DMS153 treated with DMSO at 0.1 percent for 48 hours (cell line): ENCODE results near the gene CCDC73.
"Not testable (repeated sequence)": the region's sequence is repeated elsewhere in the genome, so short reads cannot be mapped to it uniquely, and the experiment has no call there.

ENCODE experiments used
- DNase-seq: peaks from one replicate; lab custom pipeline; 2025; ENCODE audit not compliant: unreplicated experiment; lab: John Stamatoyannopoulos, UW

Gene CCDC73

DNA sequence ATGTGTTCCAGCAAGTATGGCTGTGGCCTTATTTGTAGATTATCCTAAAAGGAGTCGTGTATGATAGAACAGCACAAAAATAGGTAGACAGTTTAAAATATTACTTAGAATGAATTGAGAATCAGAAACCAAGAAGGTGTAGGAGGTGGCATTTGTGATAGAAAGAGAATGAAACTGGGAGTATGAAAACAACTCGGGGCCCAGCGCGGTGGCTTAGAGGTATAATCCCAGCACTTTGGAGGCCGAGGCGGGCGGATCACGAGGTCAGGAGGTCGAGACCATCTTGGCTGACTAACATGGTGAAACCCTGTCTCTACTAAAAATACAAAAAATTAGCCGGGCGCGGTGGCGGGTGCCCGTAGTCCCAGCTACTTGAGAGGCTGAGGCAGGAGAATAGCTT is 198.3 kb downstream of the CCDC73 start:
- DNase-seq, result not testable (repeated sequence)

DNA sequence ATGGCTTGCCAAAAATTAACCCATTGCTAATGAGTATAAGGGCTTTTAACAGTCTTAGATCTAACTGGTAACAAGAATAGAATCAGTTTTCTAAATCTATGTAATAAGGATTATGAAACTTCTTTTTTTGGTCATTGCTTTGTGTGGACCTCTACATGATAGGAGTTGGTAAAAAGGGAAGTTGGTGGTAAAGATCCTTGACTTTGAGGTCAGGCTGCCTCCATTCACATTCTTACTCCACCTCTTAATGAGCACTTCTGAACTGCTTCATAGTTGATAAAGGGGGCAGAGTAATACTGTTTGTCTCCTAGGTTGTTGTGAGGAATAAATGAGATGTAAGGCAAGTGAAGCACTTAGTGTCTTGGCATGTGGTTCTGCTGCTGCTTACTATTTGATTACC is 200.2 kb downstream of the CCDC73 start:
- no peak for DNase-seq

DNA sequence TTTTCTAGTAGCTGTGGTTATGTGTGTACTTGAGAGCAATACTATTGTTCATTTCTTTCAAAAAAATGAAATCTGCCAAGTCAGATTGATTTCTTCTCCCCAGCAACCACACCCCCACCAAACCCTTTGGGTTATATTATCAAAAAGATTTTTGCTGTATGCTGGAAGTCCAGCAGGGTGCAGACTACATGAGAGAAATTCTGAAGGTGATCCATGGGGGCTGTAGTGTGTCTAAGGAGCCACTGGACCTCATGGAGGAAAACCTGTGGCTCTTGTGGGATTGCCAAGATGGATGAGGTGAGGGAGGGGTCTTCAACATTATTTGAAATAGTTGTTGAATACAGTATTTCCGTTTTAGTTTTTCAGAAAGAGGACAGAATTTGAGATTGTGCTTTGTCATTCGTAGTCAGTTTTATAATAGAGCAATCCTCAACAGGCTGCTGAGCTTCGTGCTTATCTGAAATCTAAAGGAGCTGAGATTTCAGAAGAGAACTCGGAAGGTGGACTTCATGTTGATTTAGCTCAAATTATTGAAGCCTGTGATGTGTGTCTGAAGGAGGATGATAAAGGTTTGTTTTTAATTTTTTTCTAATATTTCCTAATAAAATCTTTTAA is 207.8 kb downstream of the CCDC73 start:
- no peak for DNase-seq

DNA sequence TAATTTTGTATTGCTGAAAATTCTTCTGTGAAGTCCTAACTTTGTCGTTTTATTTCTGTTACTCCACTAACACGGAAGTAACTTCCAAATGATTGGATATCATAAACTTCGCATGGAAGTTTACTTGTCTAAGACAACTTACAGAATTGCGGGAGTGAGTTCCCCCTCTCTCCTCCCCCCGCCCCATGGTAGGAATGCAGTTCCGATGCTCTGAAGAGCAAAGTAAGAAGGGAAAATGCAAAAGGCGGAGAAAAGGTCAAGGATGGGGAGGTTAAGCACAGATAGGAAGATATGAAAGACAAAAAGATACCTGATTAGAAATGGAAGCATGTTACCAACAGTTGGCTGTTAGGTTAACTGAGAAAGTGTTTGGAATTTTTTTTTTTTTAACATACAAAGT is 209.5 kb downstream of the CCDC73 start:
- no peak for DNase-seq

- DNase-seq, result peak; percentile 95
These were observed 210.8 kb downstream of the CCDC73 start, which contains the start of gene EIF3M for GRCh38 chr11:32583459-32584271. Gene EIF3M, plus strand, starts transcription at chr11:32583831. Its CDS starts 57 bp downstream, at chr11:32583888.

GRCh38 chr11:32581556-32581955 is 212.9 kb downstream of the CCDC73 start:
- DNase-seq, result no peak

DNA sequence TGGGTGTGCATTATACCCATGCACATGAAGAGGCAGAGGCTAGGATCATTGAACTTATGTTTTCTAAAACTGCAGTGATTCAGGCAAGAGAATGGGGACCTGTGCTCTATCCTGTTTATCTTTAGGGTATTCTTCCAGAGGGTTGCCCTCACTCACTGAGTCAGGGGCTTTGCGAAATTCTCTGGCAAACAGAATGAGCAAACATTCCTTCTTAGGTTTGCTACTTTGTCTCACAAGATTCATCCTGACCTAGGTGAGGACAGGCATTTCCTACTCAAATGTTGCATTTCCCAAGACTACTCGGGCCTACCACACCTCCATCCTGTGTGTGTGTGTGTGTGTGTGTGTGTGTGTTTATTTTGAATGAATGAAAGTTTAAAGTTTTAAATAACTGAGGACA is 213.5 kb downstream of the CCDC73 start:
- DNase-seq, result no peak

GRCh38 chr11:32576456-32576855 is 218.0 kb downstream of the CCDC73 start:
- no peak for DNase-seq

DNA sequence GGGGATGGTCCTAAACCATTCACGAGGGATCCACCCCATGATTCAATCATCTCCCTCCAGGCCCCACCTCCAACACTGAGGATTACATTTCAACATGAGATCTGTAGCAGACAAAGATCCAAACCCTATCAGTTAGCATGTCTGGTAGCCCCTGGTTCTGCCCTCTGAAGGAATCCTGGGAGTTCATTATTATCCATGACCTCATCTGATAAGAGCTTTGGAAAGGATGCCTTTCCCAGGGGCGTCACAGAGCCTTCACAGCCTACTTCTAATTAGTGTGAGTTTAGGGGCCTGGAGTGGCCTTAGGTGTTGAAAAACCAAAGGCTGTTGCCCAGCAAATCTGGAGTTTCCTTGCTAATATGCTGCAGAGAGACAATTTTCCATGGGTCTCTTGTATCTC is 219.4 kb downstream of the CCDC73 start:
- DNase-seq, result no peak

GRCh38 chr11:32574421-32574820 is 220.0 kb downstream of the CCDC73 start:
- no peak for DNase-seq

GRCh38 chr11:32573228-32573627 is 221.2 kb downstream of the CCDC73 start:
- DNase-seq, result no peak

- no peak for DNase-seq
These were observed 223.4 kb downstream of the CCDC73 start for GRCh38 chr11:32571039-32571438.

DNA sequence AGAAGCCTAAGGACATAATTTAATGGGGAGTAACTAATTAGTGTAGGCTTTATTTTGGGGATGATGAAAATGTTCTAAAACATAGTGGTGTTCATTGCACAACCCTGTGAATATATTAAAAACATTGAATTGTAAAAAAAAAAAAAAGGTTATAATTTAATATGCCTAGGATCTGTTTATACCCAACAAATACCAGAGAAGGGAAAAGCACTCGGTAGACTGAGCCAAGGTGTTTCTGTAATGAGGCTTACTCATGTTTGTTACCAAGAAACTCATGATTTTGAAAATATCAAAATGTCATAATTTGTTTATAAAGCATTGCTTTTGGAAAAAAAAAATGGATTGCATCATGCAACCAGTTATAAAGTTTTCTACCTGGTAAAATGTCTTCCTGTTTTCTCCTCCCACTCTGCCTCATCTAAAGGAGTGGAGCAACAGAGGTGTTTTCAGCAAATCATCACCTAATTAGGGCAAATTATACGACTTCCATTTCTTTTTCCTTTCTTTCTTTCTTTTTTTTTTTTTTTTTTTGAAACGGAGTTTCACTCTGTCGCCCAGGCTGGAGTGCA is 225.1 kb downstream of the CCDC73 start:
- no peak for DNase-seq

DNA sequence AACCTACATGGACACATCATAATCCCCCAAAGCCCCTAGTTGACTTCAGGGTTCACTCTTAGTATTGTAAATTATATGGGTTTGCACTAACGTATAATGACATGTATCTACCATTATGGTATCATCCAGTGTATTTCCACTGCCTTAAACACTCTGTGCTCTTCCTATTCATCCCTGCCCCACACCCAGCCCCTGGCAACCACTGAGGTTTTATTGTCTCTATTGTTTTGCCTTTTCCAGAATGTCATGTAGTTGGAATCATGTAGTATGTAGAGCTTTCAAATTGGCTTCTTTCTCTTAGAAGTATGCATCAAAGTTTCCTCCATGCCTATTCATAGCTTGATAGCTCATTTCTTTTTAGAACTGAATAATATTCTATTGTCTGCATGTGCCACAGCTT is 227.3 kb downstream of the CCDC73 start:
- DNase-seq, result no peak

DNA sequence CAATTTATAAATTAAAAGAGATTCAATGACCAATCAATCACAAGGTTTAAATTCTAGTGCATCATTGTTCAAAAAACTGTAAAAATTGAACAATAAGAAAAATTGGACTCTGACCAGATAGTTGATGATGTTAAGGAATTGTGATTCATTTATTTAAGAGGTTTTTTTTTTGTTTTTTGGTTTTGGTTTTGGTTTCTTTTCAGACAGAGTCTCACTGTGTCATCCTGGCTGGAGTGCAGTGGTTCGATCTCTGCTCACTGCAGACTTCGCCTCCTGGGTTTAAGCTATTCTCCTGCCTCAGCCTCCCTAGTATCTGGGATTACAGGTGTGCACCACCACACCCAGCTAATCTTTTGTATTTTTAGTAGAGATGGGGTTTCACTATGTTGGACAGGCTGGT is 227.9 kb downstream of the CCDC73 start:
- no peak for DNase-seq

DNA sequence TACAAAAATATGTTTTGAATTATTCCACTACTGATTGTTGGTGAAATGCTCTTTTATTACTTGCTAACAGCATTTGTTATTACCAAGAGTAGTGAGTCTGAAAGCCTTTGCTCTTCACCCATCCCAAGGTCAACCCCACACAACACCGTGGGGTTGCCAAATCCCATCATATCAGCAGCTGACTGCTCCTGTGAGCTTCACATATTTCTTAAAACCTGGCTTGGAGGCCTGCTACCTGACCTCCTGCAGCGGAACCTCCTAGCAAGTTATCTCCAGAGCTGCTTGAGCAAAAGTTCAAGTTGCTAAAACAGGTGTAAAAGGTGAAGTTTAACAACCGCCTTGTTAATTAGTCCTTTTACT is 230.9 kb downstream of the CCDC73 start:
- DNase-seq, result no peak

- no peak for DNase-seq
These were observed 231.4 kb downstream of the CCDC73 start for GRCh38 chr11:32562839-32563599.

- DNase-seq, result no peak
These were observed 232.6 kb downstream of the CCDC73 start for GRCh38 chr11:32561835-32562234.

GRCh38 chr11:32555895-32556294 is 238.6 kb downstream of the CCDC73 start:
- no peak for DNase-seq

DNA sequence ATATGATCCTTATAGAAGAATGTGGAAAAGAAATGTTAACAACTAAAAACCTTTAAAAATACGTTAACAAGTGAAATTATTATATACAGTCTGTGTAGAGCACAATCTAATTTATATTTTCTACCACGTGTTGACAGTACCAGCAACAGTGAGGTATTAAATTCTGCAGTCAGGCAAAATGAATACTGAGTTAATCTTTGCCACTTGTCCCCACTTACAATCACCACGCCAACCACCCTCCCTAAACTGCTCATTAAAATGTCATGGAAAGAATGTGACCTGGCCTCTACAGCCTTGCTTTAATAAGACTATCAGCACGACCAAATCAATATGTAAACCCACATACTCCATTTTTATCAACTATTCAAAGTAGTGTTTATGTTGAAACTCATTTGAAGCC is 239.4 kb downstream of the CCDC73 start:
- DNase-seq, result no peak
